MM.1S (cell line): Measurements from ENCODE around the gene ABCB10.

Experiments
- DNase-seq: peaks from one replicate; pipeline ENCODE4 v3.0.0-alpha.2; 2015
- H2AFZ ChIP-seq: fragments of 300-600 bp; sonication (generic); 2 replicates; pipeline ENCODE4 v1.6.0; 2016; ENCODE audit warnings: antibody characterized with exemption, low read length
- H3F3A ChIP-seq: fragments of 300-600 bp; sonication (generic); 2 replicates; pipeline ENCODE4 v1.6.1; 2016; ENCODE audit warnings: mild to moderate bottlenecking, antibody characterized with exemption, low read length, moderate library complexity, mixed read lengths; ENCODE audit not compliant: insufficient read depth
- H3K27ac ChIP-seq: fragments of 300-600 bp; sonication (generic); 2 replicates; pipeline ENCODE4 v1.5.1; 2016; ENCODE audit warnings: mild to moderate bottlenecking, low read length
- H3K27me3 ChIP-seq: fragments of 300-600 bp; sonication (generic); replicated peaks from 2 replicates; pipeline ENCODE4 v1.6.0; 2016; ENCODE audit warnings: low read length; ENCODE audit not compliant: insufficient read depth
- H3K36me3 ChIP-seq: fragments of 300-600 bp; sonication (generic); replicated peaks from 2 replicates; pipeline ENCODE4 v1.6.1; 2016; ENCODE audit warnings: mild to moderate bottlenecking, low read length, mixed read lengths; ENCODE audit not compliant: insufficient read depth
- H3K4me1 ChIP-seq: fragments of 300-600 bp; sonication (generic); 2 replicates; pipeline ENCODE4 v1.6.1; 2016; ENCODE audit warnings: low read length, mixed read lengths
- H3K4me2 ChIP-seq: fragments of 300-600 bp; sonication (generic); 2 replicates; pipeline ENCODE4 v1.6.0; 2016; ENCODE audit warnings: low read depth, low read length
- H3K4me3 ChIP-seq: fragments of 300-600 bp; sonication (generic); 2 replicates; pipeline ENCODE4 v1.5.1; 2016; ENCODE audit warnings: low read length, mixed read lengths
- H3K79me2 ChIP-seq: fragments of 300-600 bp; sonication (generic); 2 replicates; pipeline ENCODE4 v1.6.1; 2016; ENCODE audit warnings: mixed run types, low read length, mixed read lengths
- H3K9ac ChIP-seq: fragments of 300-600 bp; sonication (generic); 2 replicates; pipeline ENCODE4 v1.6.1; 2016; ENCODE audit warnings: low read length, mixed read lengths
- H3K9me2 ChIP-seq: fragments of 300-600 bp; sonication (generic); replicated peaks from 2 replicates; pipeline ENCODE4 v1.6.1; 2016; ENCODE audit warnings: mild to moderate bottlenecking, low read length, mixed read lengths; ENCODE audit not compliant: insufficient read depth
- H3K9me3 ChIP-seq: fragments of 300-600 bp; sonication (generic); replicated peaks from 2 replicates; pipeline ENCODE4 v1.6.1; 2016; ENCODE audit warnings: mild to moderate bottlenecking, low read length, mixed read lengths; ENCODE audit not compliant: insufficient read depth
- H4K20me1 ChIP-seq: fragments of 300-600 bp; sonication (generic); 2 replicates; pipeline ENCODE4 v1.6.1; 2016; ENCODE audit warnings: mild to moderate bottlenecking, low read length, moderate library complexity, mixed read lengths; ENCODE audit not compliant: insufficient read depth
- CTCF ChIP-seq: fragments of 300-600 bp; sonication (generic); IDR thresholded peaks from 2 replicates; pipeline ENCODE4 v1.5.1; 2016; ENCODE audit warnings: antibody characterized with exemption, low read length, mixed read lengths
- EZH2 ChIP-seq: fragments of 300-600 bp; sonication (generic); optimal IDR thresholded peaks from 2 replicates; pipeline ENCODE3; 2017; ENCODE audit warnings: low read depth, mild to moderate bottlenecking, antibody characterized with exemption, low read length, mixed read lengths
- EZH2phosphoT487 ChIP-seq: fragments of 300-600 bp; sonication (generic); IDR thresholded peaks from 2 replicates; pipeline ENCODE4 v1.6.1; 2018; ENCODE audit warnings: antibody characterized with exemption, low read length

Gene ABCB10

GRCh38 chr1:229570305-229570704, 11.8 kb upstream of the ABCB10 start:
- H3K27ac ChIP-seq = no peak overlapping the region
- DNase-seq = no peak
- no peaks in the 10 kb centered on the region for H3K27me3 ChIP-seq
- H3K4me2 ChIP-seq = no peak overlapping the region
- H4K20me1 ChIP-seq = no peaks in the 10 kb centered on the region
- peaks cover 20% of the 10 kb centered on the region for H3K4me1 ChIP-seq
- no peak for TF ChIP-seq EZH2
- no peak for TF ChIP-seq CTCF
- no peak for TF ChIP-seq EZH2phosphoT487
- H3K9me3 ChIP-seq = no peaks in the 10 kb centered on the region
- H3K79me2 ChIP-seq = no peaks in the 10 kb centered on the region
- no peaks in the 10 kb centered on the region for H3K36me3 ChIP-seq
- no peak overlapping the region for H3K9ac ChIP-seq
- no peaks in the 10 kb centered on the region for H3K9me2 ChIP-seq
- no peak overlapping the region for H2AFZ ChIP-seq
- H3F3A ChIP-seq = peaks cover 13% of the 10 kb centered on the region
- H3K4me3 ChIP-seq = no peak overlapping the region

- H3K9ac ChIP-seq = no peak overlapping the region
- no peaks in the 10 kb centered on the region for H3K9me2 ChIP-seq
- no peaks in the 10 kb centered on the region for H3K36me3 ChIP-seq
- no peak overlapping the region for H3K27ac ChIP-seq
- no peak overlapping the region for H2AFZ ChIP-seq
- no peaks in the 10 kb centered on the region for H4K20me1 ChIP-seq
- no peaks in the 10 kb centered on the region for H3K79me2 ChIP-seq
- peaks cover 15% of the 10 kb centered on the region for H3K4me1 ChIP-seq
- H3K27me3 ChIP-seq = no peaks in the 10 kb centered on the region
- H3K9me3 ChIP-seq = no peaks in the 10 kb centered on the region
- H3K4me3 ChIP-seq = no peak overlapping the region
- H3F3A ChIP-seq = peaks cover 8% of the 10 kb centered on the region
- DNase-seq = no peak
- no peak overlapping the region for H3K4me2 ChIP-seq
- TF ChIP-seq EZH2phosphoT487 (no peak), CTCF (no peak), EZH2 (no peak)
Measured at GRCh38 chr1:229567109-229567868, 8.8 kb upstream of the ABCB10 start.

GRCh38 chr1:229563701-229564100, 5.2 kb upstream of the ABCB10 start:
- no peak overlapping the region for H3K27ac ChIP-seq
- H3K4me2 ChIP-seq = no peak overlapping the region
- H3K9me3 ChIP-seq = no peaks in the 10 kb centered on the region
- no peak for DNase-seq
- TF ChIP-seq EZH2phosphoT487 = no peak
- TF ChIP-seq CTCF = no peak
- no peak for TF ChIP-seq EZH2
- no peaks in the 10 kb centered on the region for H3K36me3 ChIP-seq
- H3K4me3 ChIP-seq = no peak overlapping the region
- H3K27me3 ChIP-seq = no peaks in the 10 kb centered on the region
- H3K9me2 ChIP-seq = no peaks in the 10 kb centered on the region
- H4K20me1 ChIP-seq = no peaks in the 10 kb centered on the region
- no peaks in the 10 kb centered on the region for H3K4me1 ChIP-seq
- H3K9ac ChIP-seq = no peak overlapping the region
- H2AFZ ChIP-seq = no peak overlapping the region
- H3K79me2 ChIP-seq = no peaks in the 10 kb centered on the region
- H3F3A ChIP-seq = no peaks in the 10 kb centered on the region
